Mesendoderm (in vitro differentiated cells): ENCODE results near the gene ERI3.

Source experiments
- DNase-seq: peaks from one replicate; pipeline ENCODE4 v3.0.0; 2013
- H2AK5ac ChIP-seq: 2 replicates; pipeline ENCODE4 v1.6.1; 2013; ENCODE audit warnings: low read length, inconsistent platforms
- H2BK120ac ChIP-seq: 2 replicates; pipeline ENCODE4 v1.6.1; 2013; ENCODE audit warnings: low read depth, mild to moderate bottlenecking, low read length, moderate library complexity, mixed read lengths
- H2BK15ac ChIP-seq: replicated peaks from 2 replicates; pipeline ENCODE4 v1.6.1; 2013; ENCODE audit warnings: low read depth, mild to moderate bottlenecking, moderate library complexity
- H2BK5ac ChIP-seq: 2 replicates; pipeline ENCODE4 v1.6.1; 2013; ENCODE audit warnings: low read length, inconsistent platforms
- H3K18ac ChIP-seq: 2 replicates; pipeline ENCODE4 v1.6.1; 2013; ENCODE audit warnings: mild to moderate bottlenecking, low read length, mixed read lengths
- H3K23ac ChIP-seq: one replicate; pipeline ENCODE4 v1.6.1; 2013; ENCODE audit warnings: low read length
- H3K27ac ChIP-seq: 2 replicates; pipeline ENCODE4 v1.5.1; 2013; ENCODE audit warnings: low read depth, mild to moderate bottlenecking, inconsistent platforms, low read length, moderate library complexity
- H3K27me3 ChIP-seq: 2 replicates; pipeline ENCODE4 v1.6.1; 2013; ENCODE audit warnings: low read length, control low read depth, mild to moderate bottlenecking, inconsistent platforms; ENCODE audit not compliant: insufficient read depth, poor library complexity
- H3K36me3 ChIP-seq: 2 replicates; pipeline ENCODE4 v1.6.1; 2013; ENCODE audit warnings: low read length, inconsistent platforms; ENCODE audit not compliant: control insufficient read depth, insufficient read depth
- H3K4ac ChIP-seq: one replicate; pipeline ENCODE4 v1.6.1; 2013; ENCODE audit warnings: low read depth, mild to moderate bottlenecking, low read length, moderate library complexity
- H3K4me1 ChIP-seq: 2 replicates; pipeline ENCODE4 v1.6.1; 2013; ENCODE audit warnings: low read depth, low read length, inconsistent platforms; ENCODE audit not compliant: control insufficient read depth
- H3K4me2 ChIP-seq: 2 replicates; pipeline ENCODE4 v1.6.1; 2013; ENCODE audit warnings: low read length
- H3K4me3 ChIP-seq: 2 replicates; pipeline ENCODE4 v1.5.1; 2013; ENCODE audit warnings: mild to moderate bottlenecking, low read length
- H3K56ac ChIP-seq: one replicate; pipeline ENCODE4 v1.6.1; 2013; ENCODE audit warnings: low read length
- H3K79me1 ChIP-seq: 2 replicates; pipeline ENCODE4 v1.6.1; 2013; ENCODE audit warnings: low read length, inconsistent platforms
- H3K79me2 ChIP-seq: 2 replicates; pipeline ENCODE4 v1.6.1; 2013; ENCODE audit warnings: mild to moderate bottlenecking, low read length; ENCODE audit not compliant: control insufficient read depth, insufficient read depth
- H3K9ac ChIP-seq: 2 replicates; pipeline ENCODE4 v1.6.1; 2013; ENCODE audit warnings: low read length, inconsistent platforms
- H4K5ac ChIP-seq: one replicate; pipeline ENCODE4 v1.6.1; 2013; ENCODE audit warnings: low read length
- H4K8ac ChIP-seq: one replicate; pipeline ENCODE4 v1.6.1; 2013; ENCODE audit warnings: low read depth, mild to moderate bottlenecking, control low read depth, low read length, moderate library complexity
- WGBS: extraction: QIAGEN DNeasy Blood & Tissue Kit; methylation state at CpG from one replicate; pipeline ENCODE4 v1.1.7; 2013; ENCODE audit warnings: low lambda C conversion rate, missing lambda C conversion rate; ENCODE audit not compliant: insufficient coverage; ENCODE audit errors: extremely low coverage; 5-methylcytosine and 5-hydroxymethylcytosine counted together

Gene ERI3

GRCh38 chr1:44235808-44236207 lies 119.2 kb downstream of the ERI3 start:
- no peak overlapping the region for H3K4me3 ChIP-seq
- no peak overlapping the region for H3K4ac ChIP-seq
- no CpG with 5 or more reads among the region's 5 CpGs for WGBS
- H2BK15ac ChIP-seq: no peak overlapping the region
- H3K23ac ChIP-seq: no peak overlapping the region
- no peak overlapping the region for H2AK5ac ChIP-seq
- no peaks in the 10 kb centered on the region for H3K36me3 ChIP-seq
- no peak overlapping the region for H3K27ac ChIP-seq
- H3K18ac ChIP-seq: no peak overlapping the region
- no peak overlapping the region for H2BK5ac ChIP-seq
- H3K4me1 ChIP-seq: peaks cover 18% of the 10 kb centered on the region
- no peak overlapping the region for H2BK120ac ChIP-seq
- H3K79me1 ChIP-seq: no peaks in the 10 kb centered on the region
- DNase-seq: no peak
- H4K8ac ChIP-seq: no peak overlapping the region
- no peak overlapping the region for H4K5ac ChIP-seq
- no peaks in the 10 kb centered on the region for H3K27me3 ChIP-seq
- no peak overlapping the region for H3K9ac ChIP-seq
- no peak overlapping the region for H3K4me2 ChIP-seq
- H3K79me2 ChIP-seq: no peaks in the 10 kb centered on the region
- no peak overlapping the region for H3K56ac ChIP-seq

GRCh38 chr1:44233593-44233992 lies 121.5 kb downstream of the ERI3 start:
- no peak for DNase-seq
- Histone ChIP-seq H3K4me1 (peaks cover 5% of the 10 kb centered on the region), H3K9ac (no peak overlapping the region), H4K8ac (no peak overlapping the region), H3K18ac (no peak overlapping the region), H3K23ac (no peak overlapping the region), H2BK120ac (no peak overlapping the region), H4K5ac (no peak overlapping the region), H3K56ac (no peak overlapping the region), H2BK15ac (no peak overlapping the region), H2BK5ac (no peak overlapping the region), H3K79me1 (no peaks in the 10 kb centered on the region), H3K4ac (no peak overlapping the region), H3K4me2 (no peak overlapping the region), H3K4me3 (no peak overlapping the region), H3K36me3 (no peaks in the 10 kb centered on the region), H2AK5ac (no peak overlapping the region), H3K79me2 (no peaks in the 10 kb centered on the region), H3K27ac (no peak overlapping the region), H3K27me3 (no peaks in the 10 kb centered on the region)
- WGBS: no CpG with 5 or more reads among the region's 1 CpG

- Histone ChIP-seq H3K27me3 (no peaks in the 10 kb centered on the region), H2BK5ac (no peak overlapping the region), H3K36me3 (peaks cover 2% of the 10 kb centered on the region), H2AK5ac (no peak overlapping the region), H3K27ac (no peak overlapping the region), H3K4me2 (no peak overlapping the region), H3K23ac (no peak overlapping the region), H2BK120ac (no peak overlapping the region), H3K9ac (no peak overlapping the region), H4K5ac (no peak overlapping the region), H3K79me1 (no peaks in the 10 kb centered on the region), H3K4me3 (no peak overlapping the region), H3K4ac (no peak overlapping the region), H4K8ac (no peak overlapping the region), H3K79me2 (no peaks in the 10 kb centered on the region), H2BK15ac (no peak overlapping the region), H3K18ac (no peak overlapping the region), H3K4me1 (no peaks in the 10 kb centered on the region), H3K56ac (no peak overlapping the region)
- no CpG with 5 or more reads among the region's 3 CpGs for WGBS
- DNase-seq: no peak
Measured at GRCh38 chr1:44230796-44231195, 124.3 kb downstream of the ERI3 start.

DNA sequence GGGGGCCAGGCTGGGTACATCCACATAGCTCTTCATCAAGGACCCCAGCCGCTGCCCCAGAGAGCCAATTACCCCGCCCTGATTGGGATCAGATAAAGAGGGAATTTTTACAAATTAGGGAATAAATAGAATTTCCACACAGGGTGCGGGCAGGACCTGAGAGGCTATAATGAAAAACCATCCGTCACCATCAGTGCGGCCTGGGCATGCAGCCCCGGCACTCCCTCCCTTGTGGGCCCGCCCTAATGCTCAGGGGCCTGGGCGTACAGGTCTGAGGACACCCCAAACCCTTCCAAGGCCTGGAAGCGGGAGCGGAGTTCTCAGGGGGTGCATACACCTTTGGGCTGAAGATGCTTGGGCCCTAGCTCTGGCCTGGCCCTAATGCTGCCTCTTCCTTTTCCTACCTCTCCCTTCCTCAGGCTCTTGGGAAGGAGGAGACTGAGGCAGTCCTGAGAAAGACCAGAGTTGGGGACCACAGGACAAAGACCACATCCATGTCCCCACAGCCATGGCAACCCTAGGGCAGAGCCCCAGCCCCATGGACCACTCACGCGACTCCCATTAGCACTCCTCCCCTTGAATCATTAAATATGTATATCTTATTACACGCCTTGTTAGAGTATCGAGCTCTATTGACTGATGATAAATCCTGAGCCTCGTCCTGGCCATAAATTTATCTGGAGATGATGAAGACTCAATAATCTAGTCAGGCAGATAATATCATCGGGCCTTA lies 125.5 kb downstream of the ERI3 start:
- H2BK15ac ChIP-seq: no peak overlapping the region
- H4K8ac ChIP-seq: no peak overlapping the region
- no peaks in the 10 kb centered on the region for H3K79me1 ChIP-seq
- H2BK5ac ChIP-seq: no peak overlapping the region
- H2AK5ac ChIP-seq: no peak overlapping the region
- H3K4ac ChIP-seq: no peak overlapping the region
- no peak overlapping the region for H3K9ac ChIP-seq
- H3K27me3 ChIP-seq: no peaks in the 10 kb centered on the region
- no peak overlapping the region for H3K18ac ChIP-seq
- H3K56ac ChIP-seq: no peak overlapping the region
- H3K79me2 ChIP-seq: no peaks in the 10 kb centered on the region
- no CpG with 5 or more reads among the region's 16 CpGs for WGBS
- no peak overlapping the region for H3K23ac ChIP-seq
- H3K27ac ChIP-seq: no peak overlapping the region
- no peak overlapping the region for H4K5ac ChIP-seq
- no peak for DNase-seq
- peaks cover 2% of the 10 kb centered on the region for H3K36me3 ChIP-seq
- no peaks in the 10 kb centered on the region for H3K4me1 ChIP-seq
- no peak overlapping the region for H2BK120ac ChIP-seq
- no peak overlapping the region for H3K4me3 ChIP-seq
- no peak overlapping the region for H3K4me2 ChIP-seq

- Histone ChIP-seq H3K79me2 (no peaks in the 10 kb centered on the region), H4K8ac (no peak overlapping the region), H2BK15ac (no peak overlapping the region), H2AK5ac (no peak overlapping the region), H3K56ac (no peak overlapping the region), H3K4ac (no peak overlapping the region), H3K79me1 (no peaks in the 10 kb centered on the region), H2BK120ac (no peak overlapping the region), H3K4me1 (no peaks in the 10 kb centered on the region), H2BK5ac (no peak overlapping the region), H3K27me3 (no peaks in the 10 kb centered on the region), H3K36me3 (peaks cover 2% of the 10 kb centered on the region), H3K9ac (no peak overlapping the region), H3K18ac (no peak overlapping the region), H3K4me3 (no peak overlapping the region), H3K23ac (no peak overlapping the region), H3K27ac (no peak overlapping the region), H3K4me2 (no peak overlapping the region), H4K5ac (no peak overlapping the region)
- 100% methylated on average over 4 of the region's 13 CpGs for WGBS
- no peak for DNase-seq
Measured at GRCh38 chr1:44228218-44228617, 126.8 kb downstream of the ERI3 start.

DNA sequence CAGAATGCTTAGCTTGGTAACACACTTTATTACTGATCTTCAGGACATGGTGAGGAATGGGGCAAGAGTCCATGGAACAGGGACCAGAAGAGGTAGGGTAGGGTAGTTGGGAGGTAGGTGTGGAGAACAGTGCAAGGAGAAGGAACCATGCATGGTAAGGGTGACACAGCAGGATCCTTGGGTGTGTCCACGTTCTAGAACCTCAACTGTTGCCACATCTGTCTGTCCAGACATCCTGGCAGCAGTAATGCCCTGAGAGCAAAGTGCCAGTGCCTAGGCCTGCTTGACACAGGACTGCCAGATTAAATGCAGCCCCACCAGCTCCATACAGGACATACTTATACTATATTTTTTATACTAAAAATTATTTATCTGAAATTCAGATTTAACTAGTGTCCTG lies 127.8 kb downstream of the ERI3 start:
- Histone ChIP-seq H3K79me1 (no peaks in the 10 kb centered on the region), H3K56ac (no peak overlapping the region), H3K9ac (no peak overlapping the region), H3K27ac (no peak overlapping the region), H4K5ac (no peak overlapping the region), H3K27me3 (no peaks in the 10 kb centered on the region), H2BK120ac (no peak overlapping the region), H2BK15ac (no peak overlapping the region), H2AK5ac (no peak overlapping the region), H3K4me1 (no peaks in the 10 kb centered on the region), H3K4me2 (no peak overlapping the region), H4K8ac (no peak overlapping the region), H3K4me3 (no peak overlapping the region), H3K36me3 (peaks cover 2% of the 10 kb centered on the region), H3K18ac (no peak overlapping the region), H3K23ac (no peak overlapping the region), H3K4ac (no peak overlapping the region), H3K79me2 (no peaks in the 10 kb centered on the region), H2BK5ac (no peak overlapping the region)
- no peak for DNase-seq
- WGBS: no CpG with 5 or more reads among the region's 1 CpG
